GM23248 (cell line): ENCODE measurements around the gene TCEAL9. TPM values are rescaled to one million over a fixed set of nuclear protein-coding genes. Genes with fewer than 3 reads are reported as not detected.

Source experiments
- DNase-seq: peaks from one replicate; pipeline ENCODE4 v3.0.0-alpha.2; 2015
- H2AFZ ChIP-seq: fragments of 200-600 bp; sonication (generic); 2 replicates; pipeline ENCODE4 v1.6.1; 2016; ENCODE audit warnings: antibody characterized with exemption
- H3F3A ChIP-seq: fragments of 200-600 bp; sonication (generic); 2 replicates; pipeline ENCODE4 v1.6.1; 2016; ENCODE audit warnings: mild to moderate bottlenecking, antibody characterized with exemption, mixed run types; ENCODE audit not compliant: insufficient read depth
- H3K27ac ChIP-seq: fragments of 200-600 bp; sonication (generic); 2 replicates; pipeline ENCODE4 v1.5.1; 2016; ENCODE audit warnings: mild to moderate bottlenecking
- H3K27me3 ChIP-seq: fragments of 200-600 bp; sonication (generic); replicated peaks from 2 replicates; pipeline ENCODE4 v1.6.1; 2016; ENCODE audit warnings: mild to moderate bottlenecking; ENCODE audit not compliant: insufficient read depth
- H3K36me3 ChIP-seq: fragments of 200-600 bp; sonication (generic); 2 replicates; pipeline ENCODE4 v1.6.1; 2016; ENCODE audit warnings: low read depth, mild to moderate bottlenecking
- H3K4me1 ChIP-seq: fragments of 200-600 bp; sonication (generic); 2 replicates; pipeline ENCODE4 v1.6.1; 2016; ENCODE audit warnings: mild to moderate bottlenecking; ENCODE audit not compliant: insufficient read depth
- H3K4me2 ChIP-seq: fragments of 200-600 bp; sonication (generic); one replicate; pipeline ENCODE4 v1.6.1; 2016; ENCODE audit warnings: mild to moderate bottlenecking; ENCODE audit not compliant: unreplicated experiment
- H3K4me3 ChIP-seq: fragments of 200-600 bp; sonication (generic); 2 replicates; pipeline ENCODE4 v1.5.1; 2016; ENCODE audit warnings: mild to moderate bottlenecking
- H3K79me2 ChIP-seq: fragments of 200-600 bp; sonication (generic); 2 replicates; pipeline ENCODE4 v1.6.1; 2016; ENCODE audit warnings: mild to moderate bottlenecking; ENCODE audit not compliant: insufficient read depth
- H3K9ac ChIP-seq: fragments of 200-600 bp; sonication (generic); 2 replicates; pipeline ENCODE4 v1.6.1; 2016; ENCODE audit warnings: mild to moderate bottlenecking
- H3K9me2 ChIP-seq: fragments of 200-600 bp; sonication (generic); 2 replicates; pipeline ENCODE4 v1.6.1; 2016; ENCODE audit warnings: mixed run types, mild to moderate bottlenecking, moderate library complexity; ENCODE audit not compliant: insufficient read depth
- H3K9me3 ChIP-seq: fragments of 200-600 bp; sonication (generic); one replicate; pipeline ENCODE4 v1.6.1; 2017; ENCODE audit warnings: low read depth
- H4K20me1 ChIP-seq: fragments of 200-600 bp; sonication (generic); 2 replicates; pipeline ENCODE4 v1.6.0; 2016; ENCODE audit not compliant: insufficient read depth
- EZH2 ChIP-seq: fragments of 200-600 bp; sonication (generic); IDR thresholded peaks from 2 replicates; pipeline ENCODE4 v1.6.1; 2018; ENCODE audit warnings: antibody characterized with exemption, mild to moderate bottlenecking; ENCODE audit not compliant: insufficient read depth, poor library complexity, severe bottlenecking
- EZH2phosphoT487 ChIP-seq: fragments of 200-600 bp; sonication (generic); IDR thresholded peaks from 2 replicates; pipeline ENCODE4 v1.6.1; 2018; ENCODE audit warnings: antibody characterized with exemption, moderate library complexity, mild to moderate bottlenecking, low read depth; ENCODE audit not compliant: insufficient read depth
- WGBS, 2 experiments: methylation state at CpG; one replicate each; pipeline ENCODE4 v1.1.6; 2015 to 2017; ENCODE audit warnings: low lambda C conversion rate in 2 of 2, low coverage in 1 of 2; ENCODE audit errors: missing lambda C conversion rate in 2 of 2; 5-methylcytosine and 5-hydroxymethylcytosine counted together
- in situ Hi-C: fragments of 300-500 bp; cut with MboI; formaldehyde crosslinking; loops from 2 replicates; pipeline ENCODE4 v1.15.0; 2020
- polyA plus RNA-seq: library from polyadenylated mRNA; unstranded; fragments of >200 nt; fragmentation: Nextera tagmentation; extraction: Ambion mirVana; gene quantifications from 2 replicates; pipeline ENCODE4 v1.2.1, GENCODE V29; 2016
- small RNA-seq: library from RNA; depleted of rRNA; stranded (forward); fragments of <200 nt; gene quantifications from one replicate; pipeline ENCODE3, GENCODE V24; 2014; ENCODE audit warnings: low read depth, low replicate concordance
- total RNA-seq: library from RNA; depleted of rRNA; stranded (reverse); fragments of >200 nt; shearing (Covaris generic); gene quantifications from 2 replicates; pipeline ENCODE4 v1.2.3, GENCODE V29; 2014; rRNA removed

TCEAL9 gene
- total and polyA plus RNA-seq, 2 experiments from 2014 or later = 86.4 to 188 TPM

DNA sequence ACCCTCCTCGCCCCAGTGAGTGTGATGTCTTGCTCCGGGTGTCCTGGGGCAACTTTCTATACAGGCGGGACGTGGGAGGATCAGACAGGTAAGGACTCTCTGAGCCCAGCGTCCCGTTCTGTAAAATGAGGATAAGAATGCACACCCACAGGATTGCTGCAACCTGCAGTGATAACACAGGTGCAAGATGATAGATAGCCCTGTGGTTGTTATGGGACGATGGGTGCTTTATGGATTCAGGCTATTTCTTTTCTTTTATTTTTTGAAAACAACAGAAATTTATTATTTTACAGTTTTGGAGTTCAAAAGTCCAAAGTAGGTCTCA is 48.7 kb downstream of the TCEAL9 start:
- H3K4me1 ChIP-seq = peaks cover 5% of the 10 kb centered on the region
- peak overlapping the region; percentile 84 for H2AFZ ChIP-seq
- H3K79me2 ChIP-seq = no peaks in the 10 kb centered on the region
- in situ Hi-C loops = no loop called here
- no peaks in the 10 kb centered on the region for H4K20me1 ChIP-seq
- no peaks in the 10 kb centered on the region for H3F3A ChIP-seq
- H3K9me3 ChIP-seq = no peaks in the 10 kb centered on the region
- peak overlapping the region; percentile 92 for H3K4me3 ChIP-seq
- H3K27ac ChIP-seq = peak overlapping the region; percentile 61
- no peak for TF ChIP-seq EZH2
- no peak for TF ChIP-seq EZH2phosphoT487
- H3K9me2 ChIP-seq = no peaks in the 10 kb centered on the region
- H3K36me3 ChIP-seq = no peaks in the 10 kb centered on the region
- no peaks in the 10 kb centered on the region for H3K27me3 ChIP-seq
- 0% methylated on average over 6 to 7 of the region's 7 CpGs for WGBS, 2 experiments
- no peak for DNase-seq
- H3K9ac ChIP-seq = peak overlapping the region; percentile 93
- peak overlapping the region; percentile 91 for H3K4me2 ChIP-seq

DNA sequence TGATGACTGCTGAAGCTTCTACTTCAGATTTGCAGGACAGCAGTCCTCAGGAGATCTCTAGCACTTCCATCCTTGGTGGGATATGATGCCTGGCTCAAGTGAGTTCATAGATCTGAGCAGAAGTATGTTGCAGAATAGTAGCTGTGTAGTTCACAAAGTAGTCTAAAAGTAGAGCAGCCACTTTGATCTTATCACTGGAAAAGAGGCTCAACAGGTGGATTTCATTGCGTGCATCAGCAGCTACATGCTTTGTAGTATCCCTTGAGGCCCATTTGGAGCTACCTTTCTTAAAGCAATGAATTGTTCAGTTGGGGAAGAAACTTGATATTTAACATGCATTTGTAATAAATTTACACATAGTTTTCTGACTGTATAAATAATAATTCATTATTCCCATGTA is 50.0 kb downstream of the TCEAL9 start:
- 91 to 100% methylated on average over 1 of the region's 1 CpG for WGBS, 2 experiments
- no peaks in the 10 kb centered on the region for H3K27me3 ChIP-seq
- no peak overlapping the region for H2AFZ ChIP-seq
- H3K4me1 ChIP-seq = peaks cover 5% of the 10 kb centered on the region
- no peak overlapping the region for H3K27ac ChIP-seq
- DNase-seq = no peak
- H3K36me3 ChIP-seq = no peaks in the 10 kb centered on the region
- H3K9me2 ChIP-seq = no peaks in the 10 kb centered on the region
- no peaks in the 10 kb centered on the region for H3F3A ChIP-seq
- in situ Hi-C loops = no loop called here
- no peak overlapping the region for H3K4me2 ChIP-seq
- no peak overlapping the region for H3K4me3 ChIP-seq
- TF ChIP-seq EZH2 (no peak), EZH2phosphoT487 (no peak)
- no peaks in the 10 kb centered on the region for H3K9me3 ChIP-seq
- no peaks in the 10 kb centered on the region for H4K20me1 ChIP-seq
- H3K9ac ChIP-seq = no peak overlapping the region
- H3K79me2 ChIP-seq = no peaks in the 10 kb centered on the region

DNA sequence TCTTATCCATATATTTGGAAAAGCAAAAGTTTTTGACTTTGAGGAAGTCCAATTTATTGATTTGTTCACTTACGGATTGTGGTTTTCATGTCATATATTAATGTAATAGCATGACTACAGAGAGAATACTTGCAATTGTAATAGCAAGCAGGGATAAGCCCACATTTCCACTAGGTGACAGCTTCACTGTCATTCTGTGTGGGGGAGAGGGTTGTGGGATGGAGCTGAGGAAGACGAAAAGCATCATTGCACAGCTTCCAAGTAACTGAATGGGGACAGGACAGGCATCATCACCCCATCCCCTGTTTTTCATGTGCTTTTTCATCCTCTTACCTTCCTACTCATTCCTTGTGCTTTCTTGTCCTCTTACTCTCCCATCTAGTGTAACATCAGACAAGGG is 51.5 kb downstream of the TCEAL9 start:
- TF ChIP-seq EZH2 (no peak), EZH2phosphoT487 (no peak)
- Histone ChIP-seq H3K27me3 (no peaks in the 10 kb centered on the region), H3K9me2 (no peaks in the 10 kb centered on the region), H3F3A (no peaks in the 10 kb centered on the region), H3K27ac (no peak overlapping the region), H3K4me3 (no peak overlapping the region), H3K36me3 (no peaks in the 10 kb centered on the region), H3K4me1 (peaks cover 5% of the 10 kb centered on the region), H4K20me1 (no peaks in the 10 kb centered on the region), H2AFZ (no peak overlapping the region), H3K9me3 (no peaks in the 10 kb centered on the region), H3K79me2 (no peaks in the 10 kb centered on the region), H3K9ac (no peak overlapping the region), H3K4me2 (no peak overlapping the region)
- DNase-seq = no peak
- WGBS, 2 experiments = 88 to 100% methylated on average over 2 of the region's 2 CpGs
- in situ Hi-C loops = no loop called here

Small RNA genes within 50 kb of the gene (small RNA-seq; reads per million reads assigned to genes)
- gene Z92846.1 = not detected

Other genes starting within 250 kb of the TCEAL9 start
- 0.54 and 2.4 TPM in 2 replicates for gene BEX4, start 141.4 kb upstream of the TCEAL9 start, total RNA-seq
- 2.4 TPM in 2 replicates for gene BEX4, start 141.4 kb upstream of the TCEAL9 start, polyA plus RNA-seq
- 87.3 and 97.7 TPM in 2 replicates for gene TCEAL8, start 101.4 kb upstream of the TCEAL9 start, total RNA-seq
- gene TCEAL8, start 101.4 kb upstream of the TCEAL9 start, polyA plus RNA-seq = 104 TPM in 2 replicates
- not detected in 2 replicates for gene TCEAL5, start 79.8 kb upstream of the TCEAL9 start, total RNA-seq
- gene TCEAL5, start 79.8 kb upstream of the TCEAL9 start, polyA plus RNA-seq = not detected in 2 replicates
- gene BEX2, start 45.5 kb upstream of the TCEAL9 start, total RNA-seq = not detected in 2 replicates
- not detected in 2 replicates for gene BEX2, start 45.5 kb upstream of the TCEAL9 start, polyA plus RNA-seq
- gene TCEAL7, start 26.3 kb upstream of the TCEAL9 start, total RNA-seq = 8.0 and 17.1 TPM in 2 replicates
- gene TCEAL7, start 26.3 kb upstream of the TCEAL9 start, polyA plus RNA-seq = 21.8 and 21.9 TPM in 2 replicates
- 129 and 154 TPM in 2 replicates for gene BEX3, start 20.0 kb downstream of the TCEAL9 start, total RNA-seq
- gene BEX3, start 20.0 kb downstream of the TCEAL9 start, polyA plus RNA-seq = 300 and 313 TPM in 2 replicates
- not detected in 2 replicates for gene RAB40A, start 163.0 kb downstream of the TCEAL9 start, total RNA-seq
- 0.16 and 0.34 TPM in 2 replicates for gene RAB40A, start 163.0 kb downstream of the TCEAL9 start, polyA plus RNA-seq
- 41.1 and 44.5 TPM in 2 replicates for gene TCEAL4, start 229.0 kb downstream of the TCEAL9 start, total RNA-seq
- gene TCEAL4, start 229.0 kb downstream of the TCEAL9 start, polyA plus RNA-seq = 108 and 112 TPM in 2 replicates